Skin epidermis (tissue), 12 donors: Measurements from ENCODE around the gene AIFM1.

Source experiments
- H3K27ac ChIP-seq, 21 experiments: fragments of 200-600 bp; sonication (generic) in 11 of 21; one replicate each; pipeline ENCODE4 v1.5.0; 2020; ENCODE audit warnings: mild to moderate bottlenecking in 3 of 21, inconsistent platforms in 2 of 21, moderate library complexity in 2 of 21
- H3K4me3 ChIP-seq, 7 experiments: fragments of 200-600 bp; sonication (generic) in 2 of 7; one replicate each; pipeline ENCODE4 v1.5.0; 2020; ENCODE audit warnings: inconsistent platforms in 2 of 7, mild to moderate bottlenecking in 2 of 7, moderate library complexity in 1 of 7

The AIFM1 gene

GRCh38 chrX:130100180-130100579 is 65.5 kb downstream of the AIFM1 start:
- peak overlapping the region in 3 of 21 experiments; percentile 5 to 54 (median 18) for H3K27ac ChIP-seq
- no peak overlapping the region for H3K4me3 ChIP-seq

- peak overlapping the region in 12 of 21 experiments; percentile 7 to 70 (median 49) for H3K27ac ChIP-seq
Measured at GRCh38 chrX:130098210-130098552, 67.5 kb downstream of the AIFM1 start.

GRCh38 chrX:130097507-130098209 is 68.0 kb downstream of the AIFM1 start:
- H3K4me3 ChIP-seq, result no peak overlapping the region
- H3K27ac ChIP-seq, result peak overlapping the region in 10 of 21 experiments; percentile 28 to 70 (median 58)

More at GRCh38 chrX:130098210-130098552, 67.5 kb downstream of the AIFM1 start:
- no peak overlapping the region for H3K4me3 ChIP-seq

GRCh38 chrX:130095249-130096030 is 70.2 kb downstream of the AIFM1 start:
- H3K27ac ChIP-seq, result no peak overlapping the region
- no peak overlapping the region for H3K4me3 ChIP-seq

- Histone ChIP-seq H3K27ac (no peak overlapping the region), H3K4me3 (no peak overlapping the region)
Measured at GRCh38 chrX:130094696-130095095, 70.9 kb downstream of the AIFM1 start.

- H3K4me3 ChIP-seq, result no peak overlapping the region
- no peak overlapping the region for H3K27ac ChIP-seq
Measured at GRCh38 chrX:130093271-130093670, 72.4 kb downstream of the AIFM1 start.

- H3K4me3 ChIP-seq, result no peak overlapping the region
Measured at GRCh38 chrX:130091980-130092522, 73.6 kb downstream of the AIFM1 start.

GRCh38 chrX:130090364-130090763 is 75.3 kb downstream of the AIFM1 start:
- Histone ChIP-seq H3K4me3 (no peak overlapping the region), H3K27ac (no peak overlapping the region)

More at GRCh38 chrX:130091980-130092522, 73.6 kb downstream of the AIFM1 start:
- H3K27ac ChIP-seq, result peak overlapping the region in 16 of 21 experiments; percentile 10 to 85 (median 54)

- peak overlapping the region in 19 of 21 experiments; percentile 30 to 86 (median 68) for H3K27ac ChIP-seq
- H3K4me3 ChIP-seq, result peak overlapping the region in 3 of 7 experiments; percentile 1 to 18 (median 10)
Measured at GRCh38 chrX:130086447-130087206, 79.0 kb downstream of the AIFM1 start.

GRCh38 chrX:130085551-130086446 is 79.8 kb downstream of the AIFM1 start:
- Histone ChIP-seq H3K4me3 (peak overlapping the region in 4 of 7 experiments; percentile 1 to 18 (median 12)), H3K27ac (peak overlapping the region in 19 of 21 experiments; percentile 34 to 86 (median 69))

- H3K4me3 ChIP-seq, result peak overlapping the region in 2 of 7 experiments; percentile 15 to 16
- H3K27ac ChIP-seq, result peak overlapping the region in 19 of 21 experiments; percentile 34 to 86 (median 70)
Measured at GRCh38 chrX:130084631-130085237, 80.9 kb downstream of the AIFM1 start.

- Histone ChIP-seq H3K27ac (peak overlapping the region in 12 of 21 experiments; percentile 49 to 86 (median 75)), H3K4me3 (peak overlapping the region in 1 of 7 experiments; percentile 3)
Measured at GRCh38 chrX:130083656-130084382, 81.8 kb downstream of the AIFM1 start.

GRCh38 chrX:130083107-130083490 is 82.5 kb downstream of the AIFM1 start:
- peak overlapping the region in 18 of 21 experiments; percentile 31 to 86 (median 65) for H3K27ac ChIP-seq

GRCh38 chrX:130082244-130083106 is 83.2 kb downstream of the AIFM1 start:
- H3K27ac ChIP-seq, result peak overlapping the region in 19 of 21 experiments; percentile 31 to 86 (median 70)

More at GRCh38 chrX:130083107-130083490, 82.5 kb downstream of the AIFM1 start:
- H3K4me3 ChIP-seq, result no peak overlapping the region

GRCh38 chrX:130081421-130082045 is 84.1 kb downstream of the AIFM1 start:
- Histone ChIP-seq H3K4me3 (no peak overlapping the region), H3K27ac (peak overlapping the region in 18 of 21 experiments; percentile 31 to 86 (median 70))

More at GRCh38 chrX:130082244-130083106, 83.2 kb downstream of the AIFM1 start:
- peak overlapping the region in 2 of 7 experiments; percentile 7 to 23 for H3K4me3 ChIP-seq
